ENCODE measurements around the gene CCDC27. TPM values are rescaled to one million over a fixed set of nuclear protein-coding genes. Genes with fewer than 3 reads are reported as not detected.

The CCDC27 gene
- total RNA-seq, 3 donors from 2014 or later: not detected

- H3K4me3 ChIP-seq: no peak overlapping the region
- intact Hi-C loops (cut with DNase I, micrococcal nuclease): no loop called here
- no peaks in the 10 kb centered on the region for H3K9me3 ChIP-seq
- no peaks in the 10 kb centered on the region for H3K36me3 ChIP-seq (ENCODE audit: low read depth)
- no peak for DNase-seq
- H3K4me1 ChIP-seq (ENCODE audit: low read depth): no peaks in the 10 kb centered on the region
- no peak for ATAC-seq
- no peak for TF ChIP-seq CTCF (IDR thresholded peaks at IDR 0.05)
These were observed 6.9 kb downstream of the CCDC27 start for GRCh38 chr1:3759164-3759563.

GRCh38 chr1:3759796-3760195 is 7.5 kb downstream of the CCDC27 start:
- no peak for DNase-seq
- no peak for TF ChIP-seq CTCF (IDR thresholded peaks at IDR 0.05)
- Histone ChIP-seq H3K4me1 (ENCODE audit: low read depth) (no peaks in the 10 kb centered on the region), H3K36me3 (ENCODE audit: low read depth) (no peaks in the 10 kb centered on the region), H3K9me3 (no peaks in the 10 kb centered on the region), H3K4me3 (no peak overlapping the region)
- intact Hi-C loops (cut with DNase I, micrococcal nuclease): no loop called here
- no peak for ATAC-seq

GRCh38 chr1:3761296-3762010 is 9.2 kb downstream of the CCDC27 start:
- Histone ChIP-seq H3K36me3 (ENCODE audit: low read depth) (no peaks in the 10 kb centered on the region), H3K4me3 (no peak overlapping the region), H3K9me3 (no peaks in the 10 kb centered on the region), H3K4me1 (ENCODE audit: low read depth) (no peaks in the 10 kb centered on the region)
- intact Hi-C loops (cut with DNase I, micrococcal nuclease): no loop called here
- ATAC-seq: no peak
- no peak for TF ChIP-seq CTCF (IDR thresholded peaks at IDR 0.05)
- peak in 1 of 3 donors; percentile 17 for DNase-seq

- no peak for TF ChIP-seq CTCF (IDR thresholded peaks at IDR 0.05)
- intact Hi-C loops (cut with DNase I, micrococcal nuclease): no loop called here
- Histone ChIP-seq H3K4me3 (no peak overlapping the region), H3K9me3 (no peaks in the 10 kb centered on the region), H3K36me3 (ENCODE audit: low read depth) (no peaks in the 10 kb centered on the region), H3K4me1 (ENCODE audit: low read depth) (no peaks in the 10 kb centered on the region)
- ATAC-seq: no peak
- DNase-seq: peak in 1 of 3 donors; percentile 26
These were observed 10.1 kb downstream of the CCDC27 start for GRCh38 chr1:3762151-3762872.

GRCh38 chr1:3762873-3763228 is 10.6 kb downstream of the CCDC27 start:
- TF ChIP-seq CTCF (IDR thresholded peaks at IDR 0.05): no peak
- ATAC-seq (no peak), DNase-seq (peak in 1 of 3 donors; percentile 40)
- no peak overlapping the region for H3K4me3 ChIP-seq
- H3K9me3 ChIP-seq: no peaks in the 10 kb centered on the region
- intact Hi-C loops (cut with DNase I, micrococcal nuclease): no loop called here
- no peaks in the 10 kb centered on the region for H3K4me1 ChIP-seq (ENCODE audit: low read depth)
- H3K36me3 ChIP-seq (ENCODE audit: low read depth): no peaks in the 10 kb centered on the region
